HepG2 (cell line): ENCODE measurements around the gene PAPPA. TPM values are rescaled to one million over a fixed set of nuclear protein-coding genes. Genes with fewer than 3 reads are reported as not detected.

Experiments
- ATAC-seq: fragments of 200-7000 bp; cut with Tn5 transposase; 3 replicates; pipeline ENCODE4 v1.9.1; 2020; ENCODE audit warnings: mild to moderate bottlenecking, moderate library complexity
- BruUV-seq: library from RNA; stranded (reverse); fragments of 400-500 nt; replicated peaks from 2 replicates; lab custom pipeline; 2021; lab: Mats Ljungman, UMichigan
- CTCF ChIA-PET: fragments of 300-600 bp; formaldehyde crosslinking; extraction: SDS; loops from one replicate; lab custom pipeline; 2021; ENCODE audit warnings: low total read pairs, inconsistent platforms, low intra/inter-chr PET ratio; lab: Yijun Ruan, JAX
- POLR2A ChIA-PET: fragments of 350-600 bp; sonication (Branson Sonifier 250); formaldehyde crosslinking; loops from one replicate; lab custom pipeline; 2020; ENCODE audit warnings: antibody characterized with exemption, inconsistent platforms; lab: Yijun Ruan, JAX
- DNase-seq: peaks from one replicate; pipeline ENCODE4 v3.0.0-alpha.2; 2015; ENCODE audit warnings: low spot score
- FAIRE-seq: peaks from 3 replicates; lab custom pipeline; 2011; peaks lifted over from hg19 to GRCh38; lab: Jason Lieb, UNC
- H2AFZ ChIP-seq: one replicate; pipeline ENCODE4 v1.6.1; 2011; ENCODE audit warnings: low read length, inconsistent platforms
- H3K27ac ChIP-seq: fragments of 300-600 bp; 3 replicates; pipeline ENCODE4 v1.8.0; 2011; ENCODE audit warnings: mixed run types, mild to moderate bottlenecking, mixed read lengths, low read length, inconsistent platforms; ENCODE audit not compliant: insufficient read depth; ENCODE audit errors: extremely low read length
- H3K27me3 ChIP-seq, 2 experiments: fragments of 200-600 bp in 1 of 2; 2 replicates in 1 of 2; 3 replicates in 1 of 2; pipeline versions ENCODE4 v1.6.0 to v1.8.0; 2011; ENCODE audit warnings: low read length in 2 of 2, mild to moderate bottlenecking in 2 of 2, moderate library complexity in 2 of 2, inconsistent platforms in 1 of 2; ENCODE audit not compliant: insufficient read depth in 2 of 2, control insufficient read depth in 1 of 2
- H3K36me3 ChIP-seq, 2 experiments: fragments of 200-600 bp in 1 of 2; replicated peaks in 1 of 2; 2 replicates in 1 of 2; 3 replicates in 1 of 2; pipeline versions ENCODE4 v1.5.1 to v1.8.0; 2011; ENCODE audit warnings: low read length in 2 of 2, inconsistent platforms in 1 of 2; ENCODE audit not compliant: insufficient read depth in 2 of 2, control insufficient read depth in 1 of 2
- H3K4me1 ChIP-seq: 2 replicates; pipeline ENCODE4 v1.5.1; 2012; ENCODE audit warnings: low read length, inconsistent platforms; ENCODE audit not compliant: insufficient read depth
- H3K4me2 ChIP-seq: 2 replicates; pipeline ENCODE4 v1.6.0; 2011; ENCODE audit warnings: low read depth, low read length, inconsistent platforms
- H3K4me3 ChIP-seq, 3 experiments: fragments of 200-600 bp in 1 of 3; sonication (generic), shearing (Covaris generic) in 1 of 3; replicated peaks in 1 of 3; 2 replicates each; pipeline ENCODE4 v1.5.1; 2011 to 2016; ENCODE audit warnings: low read length in 3 of 3, inconsistent platforms in 2 of 3, low read depth in 2 of 3, mild to moderate bottlenecking in 2 of 3, control low read depth in 1 of 3, mixed read lengths in 1 of 3; ENCODE audit not compliant: insufficient read depth in 1 of 3
- H3K79me2 ChIP-seq: one replicate; pipeline ENCODE4 v1.6.1; 2011; ENCODE audit warnings: low read length, inconsistent platforms; ENCODE audit not compliant: insufficient read depth
- H3K9ac ChIP-seq: 2 replicates; pipeline ENCODE4 v1.6.0; 2011; ENCODE audit warnings: mild to moderate bottlenecking, low read depth, low read length, inconsistent platforms; ENCODE audit not compliant: insufficient read depth
- H3K9me3 ChIP-seq: 2 replicates; pipeline ENCODE4 v1.5.1; 2012; ENCODE audit warnings: mild to moderate bottlenecking, low read length
- H4K20me1 ChIP-seq: 2 replicates; pipeline ENCODE4 v1.6.0; 2011; ENCODE audit warnings: inconsistent platforms, mild to moderate bottlenecking, low read length, moderate library complexity; ENCODE audit not compliant: insufficient read depth
- CBX1 ChIP-seq: IDR thresholded peaks from one replicate; pipeline ENCODE4 v1.6.1; 2016; ENCODE audit warnings: antibody characterized with exemption, low read depth
- HNRNPLL ChIP-seq: fragments of 200-400 bp; formaldehyde crosslinking; IDR thresholded peaks from 2 replicates; pipeline ENCODE4 v1.6.1; 2017; ENCODE audit warnings: mild to moderate bottlenecking, low read depth, low read length; ENCODE audit not compliant: poor library complexity, severe bottlenecking
- MAFF ChIP-seq: IDR thresholded peaks from 2 replicates; pipeline ENCODE4 v1.6.1; 2011; ENCODE audit warnings: low read depth, low read length, improper control_type of control experiment
- MEF2D ChIP-seq: sonication (generic); formaldehyde crosslinking; IDR thresholded peaks from 2 replicates; pipeline ENCODE4 v1.5.1; 2020; ENCODE audit warnings: mild to moderate bottlenecking, missing genetic modification reagents
- PHB2 ChIP-seq: fragments of 450-650 bp; IDR thresholded peaks from 2 replicates; pipeline ENCODE4 v1.6.1; 2018; ENCODE audit not compliant: partially characterized antibody
- PITX1 ChIP-seq: sonication (generic); formaldehyde crosslinking; IDR thresholded peaks from 2 replicates; pipeline ENCODE4 v1.5.1; 2020; ENCODE audit warnings: mild to moderate bottlenecking, missing genetic modification reagents
- POLR2G ChIP-seq: fragments of 200-400 bp; formaldehyde crosslinking; IDR thresholded peaks from 2 replicates; pipeline ENCODE4 v1.6.1; 2018; ENCODE audit warnings: mild to moderate bottlenecking, low read depth, low read length, moderate library complexity
- RAD51 ChIP-seq: fragments of 450-650 bp; IDR thresholded peaks from 2 replicates; pipeline ENCODE4 v1.6.1; 2016; ENCODE audit warnings: borderline replicate concordance
- SP5 ChIP-seq: IDR thresholded peaks from 2 replicates; pipeline ENCODE4 v1.6.1; 2016; ENCODE audit warnings: low read depth, borderline replicate concordance
- ZBTB7B ChIP-seq: sonication (generic); formaldehyde crosslinking; IDR thresholded peaks from 2 replicates; pipeline ENCODE4 v1.4.0; 2020; ENCODE audit warnings: missing genetic modification reagents
- ZNF138 ChIP-seq: sonication (generic); formaldehyde crosslinking; IDR thresholded peaks from 2 replicates; pipeline ENCODE4 v1.5.0; 2020; ENCODE audit warnings: mild to moderate bottlenecking, low read depth, missing genetic modification reagents
- ZNF30 ChIP-seq: sonication (generic); formaldehyde crosslinking; IDR thresholded peaks from 2 replicates; pipeline ENCODE4 v1.5.0; 2020; ENCODE audit warnings: mild to moderate bottlenecking, missing genetic modification reagents
- ZNF335 ChIP-seq: sonication (generic); formaldehyde crosslinking; IDR thresholded peaks from 2 replicates; pipeline ENCODE4 v1.4.0; 2020; ENCODE audit warnings: missing genetic modification reagents
- ZNF432 ChIP-seq: sonication (generic); formaldehyde crosslinking; IDR thresholded peaks from 2 replicates; pipeline ENCODE4 v1.5.0; 2020; ENCODE audit warnings: missing genetic modification reagents, mild to moderate bottlenecking, borderline replicate concordance
- ZNF460 ChIP-seq: sonication (generic); formaldehyde crosslinking; IDR thresholded peaks from 2 replicates; pipeline ENCODE4 v1.5.1; 2020; ENCODE audit warnings: missing genetic modification reagents, mild to moderate bottlenecking, borderline replicate concordance
- ZNF543 ChIP-seq: sonication (generic); formaldehyde crosslinking; IDR thresholded peaks from 2 replicates; pipeline ENCODE4 v1.4.0; 2020; ENCODE audit warnings: mild to moderate bottlenecking, missing genetic modification reagents
- ZNF780A ChIP-seq: sonication (generic); formaldehyde crosslinking; IDR thresholded peaks from 2 replicates; pipeline ENCODE4 v1.8.0; 2022; ENCODE audit warnings: mild to moderate bottlenecking, missing genetic modification reagents, moderate library complexity
- WGBS: methylation state at CpG from one replicate; pipeline ENCODE4 v1.1.6; 2017; ENCODE audit warnings: low lambda C conversion rate; 5-methylcytosine and 5-hydroxymethylcytosine counted together
- in situ Hi-C: cut with HindIII; loops from 2 replicates; pipeline ENCODE4 v1.10.0; 2017; ENCODE audit warnings: low pct_unique_long_range_greater_than_20kb; ENCODE audit not compliant: extremely low pct_ligation_motif_present
- intact Hi-C: fragments of 100-400 bp; cut with micrococcal nuclease; formaldehyde crosslinking; loops from one replicate; pipeline ENCODE4 v1.10.0; 2022; ENCODE audit not compliant: unreplicated experiment
- polyA plus RNA-seq, 8 experiments: library from polyadenylated mRNA; depleted of rRNA in 3 of 8; stranded (reverse) in 7 of 8; unstranded in 1 of 8; fragments of >200 nt; fragmentation: Illumina TruSeq in 4 of 8; extraction: Trizol in 4 of 8; gene quantifications; 2 replicates each; pipeline versions ENCODE4 v1.2.1 to v1.2.3, GENCODE V29; 2011 to 2016; ENCODE audit warnings: low read depth in 4 of 8, missing spikeins in 1 of 8, mixed read lengths in 1 of 8; ENCODE audit not compliant: insufficient read depth in 1 of 8
- total RNA-seq, 5 experiments: library from RNA; depleted of rRNA; stranded (reverse); fragments of >200 nt; fragmentation: Illumina TruSeq; extraction: Trizol; gene quantifications; 2 replicates each; pipeline ENCODE4 v1.2.3, GENCODE V29; 2016; ENCODE audit warnings: low read depth in 1 of 5
- TF ChIP-seq, protein P1 (sequence below): IDR thresholded peaks from 2 replicates; pipeline ENCODE4 v1.6.1; 2016; ENCODE audit warnings: low read depth, borderline replicate concordance

PAPPA gene
- total and polyA plus RNA-seq, 2 of the 13 experiments (the other 11 are each of a cell fraction or from before 2014, with no cell fraction given) = 0.09 to 0.11 TPM

GRCh38 chr9:116449949-116450348 lies 296.4 kb downstream of the PAPPA start:
- Histone ChIP-seq H3K4me1 (peaks cover 23% of the 10 kb centered on the region), H3K27ac (no peak overlapping the region), H3K36me3 (no peaks in the 10 kb centered on the region), H3K9ac (no peak overlapping the region), H2AFZ (no peak overlapping the region), H3K79me2 (no peaks in the 10 kb centered on the region), H3K27me3 (no peaks in the 10 kb centered on the region), H3K4me3 (no peak overlapping the region), H4K20me1 (no peaks in the 10 kb centered on the region), H3K9me3 (no peaks in the 10 kb centered on the region), H3K4me2 (no peak overlapping the region)
- in situ Hi-C loops (no loop called here), intact Hi-C loops (no loop called here)
- TF ChIP-seq MEF2D (CRISPR knock-in tag) (no peak), CBX1 (no peak), ZNF432 (no peak), ZNF780A (no peak), ZNF460 (CRISPR knock-in tag) (no peak), ZNF335 (CRISPR knock-in tag) (no peak), HNRNPLL (no peak), MAFF (no peak), ZNF30 (CRISPR knock-in tag) (no peak), ZNF138 (no peak), PHB2 (no peak), RAD51 (no peak), ZBTB7B (no peak), PITX1 (CRISPR knock-in tag) (no peak), POLR2G (no peak), ZNF543 (CRISPR knock-in tag) (no peak), SP5 (no peak)
- TF ChIP-seq, protein P1, sequence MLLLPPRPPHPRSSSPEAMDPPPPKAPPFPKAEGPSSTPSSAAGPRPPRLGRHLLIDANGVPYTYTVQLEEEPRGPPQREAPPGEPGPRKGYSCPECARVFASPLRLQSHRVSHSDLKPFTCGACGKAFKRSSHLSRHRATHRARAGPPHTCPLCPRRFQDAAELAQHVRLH (CRISPR knock-in tag) = no peak
- no peak for FAIRE-seq
- CTCF ChIA-PET = no interaction called here
- ATAC-seq = no peak
- POLR2A ChIA-PET = no interaction called here
- DNase-seq = no peak
- no TSS peak for BruUV-seq
- 100% methylated on average over 2 of the region's 3 CpGs for WGBS
